ENCODE data around the gene HERPUD1. TPM values are rescaled to one million over a fixed set of nuclear protein-coding genes. Genes with fewer than 3 reads are reported as not detected.

HERPUD1 gene
- total and polyA plus RNA-seq, 9 of the 15 experiments (the other 6 are each of a cell fraction or from before 2014, with no cell fraction given), result 14.2 to 60.7 (median 37.4) TPM

- TF ChIP-seq EP400 (IDR thresholded peaks at IDR 0.05) (no peak), ZBTB7A (IDR thresholded peaks at IDR 0.05; ENCODE audit: borderline replicate concordance, control insufficient read depth, low read depth, low read length) (no peak), SIRT6 (IDR thresholded peaks at IDR 0.05; ENCODE audit: low read depth, low read length) (no peak), ARID3A (IDR thresholded peaks at IDR 0.05; ENCODE audit: borderline replicate concordance, low read depth, low read length) (no peak)
Observed at GRCh38 chr16:56897026-56897799, 34.7 kb upstream of the HERPUD1 start (continued).

GRCh38 chr16:56898847-56899246 lies 33.1 kb upstream of the HERPUD1 start:
- WGBS (ENCODE audit: insufficient coverage, low coverage, missing lambda C conversion rate), result 2% methylated on average over 8 of the region's 8 CpGs
- no peaks in the 10 kb centered on the region for H3K36me3 ChIP-seq (ENCODE audit: control insufficient read depth, insufficient read depth, low read length)
- H3K27me3 ChIP-seq (ENCODE audit: control insufficient read depth in 2 of 2, insufficient read depth in 2 of 2, low read length in 2 of 2), result peaks cover 34 to 76% of the 10 kb centered on the region in 2 experiments; a peak in 4 of 5 replicates
- no peak overlapping the region for H2AFZ ChIP-seq (ENCODE audit: low read depth, low read length)
- H4K20me1 ChIP-seq (replicated peaks; ENCODE audit: control insufficient read depth, insufficient read depth, low read length), result no peaks in the 10 kb centered on the region; the same call in 1 of the 2 replicates
- H3K4me1 ChIP-seq (replicated peaks in 1 of 2; ENCODE audit: control insufficient read depth in 2 of 2, insufficient read depth in 2 of 2, low read length in 2 of 2), result no peaks in the 10 kb centered on the region; a peak in 1 of 5 replicates
- H3K79me2 ChIP-seq (ENCODE audit: control insufficient read depth, insufficient read depth, low read length), result no peaks in the 10 kb centered on the region
- no peak overlapping the region for H3K4me3 ChIP-seq
- no TSS peak for BruUV-seq (replicated peaks)
- ATAC-seq, result no peak
- FAIRE-seq, result no peak
- no peaks in the 10 kb centered on the region for H3K9me3 ChIP-seq (replicated peaks; ENCODE audit: control insufficient read depth, insufficient read depth, low read depth, low read length)
- no peak overlapping the region for H3K27ac ChIP-seq (ENCODE audit: extremely low read depth, low read depth, low read length)
- no peak overlapping the region for H3K4me2 ChIP-seq (ENCODE audit: insufficient read depth, low read length)
- no peaks in the 10 kb centered on the region for H3K9me1 ChIP-seq (ENCODE audit: control insufficient read depth, insufficient read depth, low read length)
- H3K9ac ChIP-seq (ENCODE audit: insufficient read depth in 1 of 2, low read depth in 2 of 2, low read length in 2 of 2), result no peak overlapping the region
- ChIA-PET POLR2A (no interaction called here), CTCF (ENCODE audit: low intra/inter-chr PET ratio) (no interaction called here)
- in situ Hi-C loops (cut with MboI), result no loop called here
- no peak for DNase-seq (ENCODE audit: extremely low read depth in 1 of 4, low spot score in 3 of 4)
- intact Hi-C loops (cut with micrococcal nuclease), result no loop called here
- no peak for TF ChIP-seq KDM1A (IDR thresholded peaks at IDR 0.05)
- TF ChIP-seq NBN (IDR thresholded peaks at IDR 0.05; ENCODE audit: low read depth), result no peak
- TF ChIP-seq HMGXB4 (CRISPR knock-in tag; IDR thresholded peaks at IDR 0.05), result no peak
- no peak for TF ChIP-seq PRPF4 (IDR thresholded peaks at IDR 0.05; ENCODE audit: insufficient read depth, low read depth, low read length, poor library complexity, severe bottlenecking)
- TF ChIP-seq SP2 (IDR thresholded peaks at IDR 0.05; ENCODE audit: extremely low read depth, low read depth, low read length, poor library complexity, severe bottlenecking), result no peak
- no peak for TF ChIP-seq TRIM28 (IDR thresholded peaks at IDR 0.05)
- TF ChIP-seq NFATC3 (IDR thresholded peaks at IDR 0.05), result no peak
- TF ChIP-seq ATF6 (CRISPR knock-in tag; IDR thresholded peaks at IDR 0.05), result no peak
- TF ChIP-seq MEF2A (IDR thresholded peaks at IDR 0.05; ENCODE audit: control insufficient read depth, low read depth, low read length), result no peak
- TF ChIP-seq KAT2B (IDR thresholded peaks at IDR 0.05; ENCODE audit: low read depth, low read length), result no peak
- TF ChIP-seq ZNF551 (CRISPR knock-in tag; IDR thresholded peaks at IDR 0.05), result no peak
- TF ChIP-seq ELF4 (CRISPR knock-in tag; IDR thresholded peaks at IDR 0.05), result no peak
